ENCODE measurements around the gene SYNE2. TPM values are rescaled to one million over a fixed set of nuclear protein-coding genes. Genes with fewer than 3 reads are reported as not detected.

Gene SYNE2
- total and polyA plus RNA-seq, 2 of the 8 experiments (the other 6 are each of a cell fraction or from before 2014, with no cell fraction given) = 32.6 to 46.1 TPM

- Histone ChIP-seq H2BK15ac (ENCODE audit: low read length) (no peak overlapping the region), H3K4me1 (replicated peaks in 1 of 4; ENCODE audit: control insufficient read depth in 3 of 4, insufficient read depth in 4 of 4, low read length in 3 of 4) (peaks cover 0 to 4% (median 0%) of the 10 kb centered on the region in 4 experiments; a peak in 1 of 7 replicates), H2BK20ac (ENCODE audit: low read length) (no peak overlapping the region), H3K23me2 (ENCODE audit: low read depth, low read length) (no peaks in the 10 kb centered on the region), H2BK120ac (replicated peaks; ENCODE audit: low read depth, low read length) (no peak overlapping the region), H2AFZ (ENCODE audit: low read length) (no peak overlapping the region), H3K56ac (replicated peaks; ENCODE audit: insufficient read length, low read depth, low read length) (no peak overlapping the region), H3K18ac (ENCODE audit: extremely low read depth, low read length) (no peak overlapping the region), H4K91ac (replicated peaks; ENCODE audit: insufficient read length, low read length) (no peak overlapping the region), H3K27ac (ENCODE audit: low read depth, low read length) (no peak overlapping the region), H3K36me3 (ENCODE audit: control insufficient read depth in 2 of 4, insufficient read depth in 4 of 4, low read length in 3 of 4) (no peaks in the 10 kb centered on the region), H3K27me3 (replicated peaks in 1 of 4; ENCODE audit: control insufficient read depth in 3 of 4, extremely low read depth in 1 of 4, insufficient read depth in 3 of 4, low read length in 3 of 4) (no peaks in the 10 kb centered on the region), H3K23ac (ENCODE audit: insufficient read length) (no peak overlapping the region), H3K79me2 (ENCODE audit: control insufficient read depth in 1 of 2, insufficient read depth in 2 of 2, low read length in 2 of 2) (no peaks in the 10 kb centered on the region), H3K9me3 (ENCODE audit: insufficient read depth in 2 of 2, low read depth in 1 of 2, low read length in 1 of 2) (no peaks in the 10 kb centered on the region), H3K4ac (replicated peaks; ENCODE audit: insufficient read length, low read depth, low read length) (no peak overlapping the region), H4K8ac (ENCODE audit: extremely low read depth, insufficient read depth, low read length) (no peak overlapping the region), H4K20me1 (replicated peaks in 1 of 2; ENCODE audit: control insufficient read depth in 1 of 2, insufficient read depth in 2 of 2, low read length in 2 of 2) (no peaks in the 10 kb centered on the region), H3K4me2 (ENCODE audit: insufficient read depth in 1 of 2, low read depth in 2 of 2, low read length in 2 of 2) (no peak overlapping the region), H3K14ac (ENCODE audit: insufficient read length) (no peak overlapping the region), H2AK5ac (ENCODE audit: low read depth, low read length) (no peak overlapping the region), H3K79me1 (ENCODE audit: low read depth, low read length) (no peaks in the 10 kb centered on the region; the same call in 1 of the 2 replicates), H2BK5ac (ENCODE audit: low read depth, low read length) (no peak overlapping the region), H3K9ac (replicated peaks in 1 of 4; ENCODE audit: extremely low read depth in 1 of 4, low read depth in 3 of 4, low read length in 3 of 4) (no peak overlapping the region), H2BK12ac (ENCODE audit: low read depth, low read length) (no peak overlapping the region), H4K5ac (ENCODE audit: insufficient read length, low read depth, low read length) (no peak overlapping the region), H3K4me3 (ENCODE audit: extremely low read depth in 1 of 4, insufficient read depth in 2 of 4, low read depth in 3 of 4, low read length in 4 of 4) (no peak overlapping the region)
- POLR2A ChIA-PET (ENCODE audit: partially characterized antibody) = no interaction called here
- TF ChIP-seq CHD1 (IDR thresholded peaks at IDR 0.05; ENCODE audit: low read depth, low read length) (no peak), RNF2 (IDR thresholded peaks at IDR 0.05; ENCODE audit: borderline replicate concordance, low read depth, low read length, missing control alignments, poor library complexity, severe bottlenecking) (no peak), EZH2 (IDR thresholded peaks at IDR 0.05; ENCODE audit: low read depth, low read length, severe bottlenecking) (no peak), USF2 (IDR thresholded peaks at IDR 0.05; ENCODE audit: low read length) (no peak), YY1 (IDR thresholded peaks at IDR 0.05; ENCODE audit: low read depth, low read length) (no peak), ATF3 (IDR thresholded peaks at IDR 0.05; ENCODE audit: insufficient read depth, low read depth, low read length) (no peak), JUN (IDR thresholded peaks at IDR 0.05; ENCODE audit: low read depth, low read length) (no peak), RBBP5 (IDR thresholded peaks at IDR 0.05; ENCODE audit: borderline replicate concordance, low read depth, low read length) (no peak), BCL11A (IDR thresholded peaks at IDR 0.05; ENCODE audit: low read depth in 2 of 2, low read length in 2 of 2) (no peak), BACH1 (IDR thresholded peaks at IDR 0.05; ENCODE audit: low read length) (no peak), NRF1 (IDR thresholded peaks at IDR 0.05; ENCODE audit: low read depth, low read length) (no peak)
- no peak for DNase-seq (ENCODE audit: low read depth in 1 of 2, low spot score in 2 of 2)
- CTCF ChIA-PET (ENCODE audit: partially characterized antibody) = interaction anchor here (1.2 kb wide), 1 partner anchor 111 kb away, joined by 3 read pairs; no protein-coding TSS in a partner anchor
- 89% methylated on average over 3 of the region's 3 CpGs; no CpG with 5 or more reads in 1 of the 2 experiments for WGBS, 2 experiments (ENCODE audit: extremely low coverage in 1 of 2, insufficient coverage in 1 of 2, insufficient read length in 1 of 2, insufficient replicate concordance in 2 of 2, low coverage in 1 of 2, low lambda C conversion rate in 2 of 2, missing lambda C conversion rate in 1 of 2)
- FAIRE-seq = no peak
Measured at GRCh38 chr14:63928744-63929174, 76.0 kb downstream of the SYNE2 start.

Measured in H1 (cell line).